Activated naive CD4-positive, alpha-beta T cell treated with anti-CD3 and anti-CD28 coated beads, Interleukin-2, amount 50 U/mL, for 72 hours (primary cell): ENCODE results near the gene NANOS3. TPM values are rescaled to one million over a fixed set of nuclear protein-coding genes. Genes with fewer than 3 reads are reported as not detected.
A peak's percentile ranks its signal among the peaks of the same experiment; 100 is the strongest.
"Not testable (repeated sequence)": the region's sequence is repeated elsewhere in the genome, so short reads cannot be mapped to it uniquely, and the experiment has no call there.

Experiments used
- ATAC-seq, 2 donors: fragments of 150-1000 bp; cut with Tn5 transposase; 2 replicates each; pipeline ENCODE4 v1.10.0; 2021; ENCODE audit warnings: mild to moderate bottlenecking in 2 of 2, moderate library complexity in 2 of 2
- DNase-seq, 2 donors: peaks; one replicate each; pipeline ENCODE4 v3.0.0; 2021 to 2022; ENCODE audit warnings: low spot score in 2 of 2
- H3K27ac Mint-ChIP-seq, 2 donors: one replicate each; pipeline ENCODE4 v1.8.0; 2022; ENCODE audit warnings: mild to moderate bottlenecking in 2 of 2, mixed read lengths in 2 of 2
- H3K36me3 Mint-ChIP-seq, 2 donors: one replicate each; pipeline ENCODE4 v1.8.0; 2022; ENCODE audit warnings: mixed read lengths in 2 of 2
- H3K9me3 Mint-ChIP-seq, 2 donors: one replicate each; pipeline ENCODE4 v1.8.0; 2022; ENCODE audit warnings: mixed read lengths in 2 of 2
- total RNA-seq, 2 donors: library from RNA; stranded (reverse); gene quantifications; one replicate each; pipeline ENCODE4 v1.2.3, GENCODE V29; 2022

The NANOS3 gene
- total RNA-seq, 2 donors from 2014 or later, result 0.88 to 0.98 TPM

- Mint-ChIP-seq H3K9me3 (no peaks in the 10 kb centered on the region), H3K36me3 (peaks cover 24 to 26% of the 10 kb centered on the region in 2 donors), H3K27ac (peak overlapping the region in 1 of 2 donors; percentile 80)
- ATAC-seq, result no peak
- DNase-seq, result no peak
Observed at GRCh38 chr19:13920524-13920923, 43.6 kb downstream of the NANOS3 start.

- DNase-seq (peak in 1 of 2 donors; percentile 42), ATAC-seq (peak; percentile 85 to 95)
- H3K9me3 Mint-ChIP-seq, result no peaks in the 10 kb centered on the region
- peaks cover 24 to 26% of the 10 kb centered on the region in 2 donors for H3K36me3 Mint-ChIP-seq
- H3K27ac Mint-ChIP-seq, result peak overlapping the region; percentile 13 to 80
Observed at GRCh38 chr19:13920940-13921747, 44.2 kb downstream of the NANOS3 start.

- H3K9me3 Mint-ChIP-seq, ATAC-seq, DNase-seq: not testable (repeated sequence)
- Mint-ChIP-seq H3K27ac (peak overlapping the region in 1 of 2 donors; percentile 51), H3K36me3 (peaks cover 24 to 26% of the 10 kb centered on the region in 2 donors)
Observed at GRCh38 chr19:13922118-13922517, 45.2 kb downstream of the NANOS3 start.

- no peak for DNase-seq
- no peaks in the 10 kb centered on the region for H3K9me3 Mint-ChIP-seq
- ATAC-seq, result no peak
- H3K27ac Mint-ChIP-seq, result peak overlapping the region in 1 of 2 donors; percentile 1
- H3K36me3 Mint-ChIP-seq, result peaks cover 24 to 26% of the 10 kb centered on the region in 2 donors
Observed at GRCh38 chr19:13923194-13923987, 46.5 kb downstream of the NANOS3 start.

- DNase-seq (no peak), ATAC-seq (no peak)
- Mint-ChIP-seq H3K27ac (no peak overlapping the region), H3K36me3 (peaks cover 17% of the 10 kb centered on the region in 2 donors), H3K9me3 (no peaks in the 10 kb centered on the region)
Observed at GRCh38 chr19:13926010-13926409, 49.1 kb downstream of the NANOS3 start.

- ATAC-seq, result no peak
- H3K9me3 Mint-ChIP-seq, result no peaks in the 10 kb centered on the region
- H3K27ac Mint-ChIP-seq, result peak overlapping the region in 1 of 2 donors; percentile 36
- H3K36me3 Mint-ChIP-seq, result peaks cover 10% of the 10 kb centered on the region in 2 donors
- no peak for DNase-seq
Observed at GRCh38 chr19:13926715-13927114, 49.8 kb downstream of the NANOS3 start.

- ATAC-seq (no peak), DNase-seq (no peak)
- Mint-ChIP-seq H3K36me3 (no peaks in the 10 kb centered on the region), H3K9me3 (no peaks in the 10 kb centered on the region), H3K27ac (no peak overlapping the region)
Observed at GRCh38 chr19:13929340-13929739, 52.4 kb downstream of the NANOS3 start.

GRCh38 chr19:13929956-13930355 lies 53.0 kb downstream of the NANOS3 start:
- DNase-seq (no peak), ATAC-seq (no peak)
- Mint-ChIP-seq H3K36me3 (no peaks in the 10 kb centered on the region), H3K27ac (no peak overlapping the region), H3K9me3 (no peaks in the 10 kb centered on the region)

Other genes with a start within 250 kb of the NANOS3 start
- 10 to 100 TPM; 39.5 to 46.4 TPM for gene MRI1, start 112.6 kb upstream of the NANOS3 start, total RNA-seq
- 100 to 1,000 TPM in 1 of 2 donors, 10 to 100 TPM in 1; 92.3 to 134 TPM for gene C19orf53, start 102.7 kb upstream of the NANOS3 start, total RNA-seq
- gene ZSWIM4, start 81.7 kb upstream of the NANOS3 start, total RNA-seq, result 1 to 10 TPM; 6.3 to 8.8 TPM
- gene BRME1, start 29.0 kb downstream of the NANOS3 start, total RNA-seq, result 10 to 100 TPM in 1 of 2 donors, 1 to 10 TPM in 1; 5.1 to 10.5 TPM
- 10 to 100 TPM; 29.4 to 57.9 TPM for gene CC2D1A, start 29.1 kb downstream of the NANOS3 start, total RNA-seq
- gene PODNL1, start 61.3 kb downstream of the NANOS3 start, total RNA-seq, result under 1 TPM in 1 of 2 donors, not detected in 1; 0.34 TPM
- 10 to 100 TPM; 59.0 to 90.0 TPM for gene DCAF15, start 75.4 kb downstream of the NANOS3 start, total RNA-seq
- 10 to 100 TPM in 1 of 2 donors, 1 to 10 TPM in 1; 9.7 to 14.5 TPM for gene RFX1, start 129.2 kb downstream of the NANOS3 start, total RNA-seq
- not detected for gene RLN3, start 151.0 kb downstream of the NANOS3 start, total RNA-seq
- gene IL27RA, start 154.6 kb downstream of the NANOS3 start, total RNA-seq, result 10 to 100 TPM; 59.6 to 68.0 TPM
- gene PALM3, start 184.9 kb downstream of the NANOS3 start, total RNA-seq, result not detected
- 1 to 10 TPM; 1.2 to 4.2 TPM for gene MISP3, start 195.7 kb downstream of the NANOS3 start, total RNA-seq
- gene C19orf67, start 208.6 kb downstream of the NANOS3 start, total RNA-seq, result not detected
- gene SAMD1, start 213.6 kb downstream of the NANOS3 start, total RNA-seq, result 100 to 1,000 TPM in 1 of 2 donors, 10 to 100 TPM in 1; 39.7 to 101 TPM
- 10 to 100 TPM; 66.3 to 84.5 TPM for gene PRKACA, start 240.6 kb downstream of the NANOS3 start, total RNA-seq